Measurements from ENCODE around the gene ORMDL3.

Gene ORMDL3

DNA sequence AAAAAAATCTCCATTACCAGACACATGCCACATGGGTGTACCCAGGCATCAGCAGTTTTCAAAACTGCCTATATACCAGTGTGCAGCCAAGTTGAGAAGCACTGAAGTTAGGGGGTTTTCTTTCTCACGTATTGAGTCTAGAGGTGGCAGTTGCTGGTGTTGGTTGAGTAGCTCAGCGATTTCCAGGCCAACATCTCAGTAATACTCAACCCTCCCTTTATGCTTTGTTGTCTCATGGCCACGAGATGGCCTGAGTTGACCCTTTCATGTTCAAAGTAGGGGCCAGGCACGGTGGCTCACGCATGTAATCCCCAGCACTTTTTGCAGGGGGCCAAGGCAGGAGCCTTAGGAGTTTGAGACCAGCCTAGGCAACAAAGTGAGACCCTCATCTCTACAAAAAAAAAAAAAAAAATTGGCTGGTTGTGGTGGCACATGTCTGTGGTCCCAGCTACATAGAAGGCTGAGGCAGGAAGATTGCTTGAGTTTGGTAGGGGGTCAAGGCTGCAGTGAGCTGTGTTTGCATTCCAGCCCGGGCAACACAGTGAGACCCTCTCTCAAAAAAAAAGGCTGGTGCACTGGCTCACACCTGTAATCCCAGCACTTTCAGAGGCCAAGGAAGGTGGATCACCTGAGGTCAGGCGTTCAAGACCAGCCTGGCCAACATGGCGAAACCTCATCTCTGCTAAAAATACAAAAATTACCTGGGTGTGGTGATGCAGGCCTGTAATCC is 10.9 kb upstream of the ORMDL3 start:
- Histone ChIP-seq H3K36me3 (ENCODE audit: low read depth) (no peaks in the 10 kb centered on the region), H3K4me1 (ENCODE audit: insufficient read depth, poor library complexity, severe bottlenecking) (no peaks in the 10 kb centered on the region), H3K27ac (ENCODE audit: poor library complexity, severe bottlenecking) (no peak overlapping the region), H3K4me3 (ENCODE audit: severe bottlenecking) (no peak overlapping the region), H3K9me3 (ENCODE audit: severe bottlenecking) (no peaks in the 10 kb centered on the region), H3K27me3 (ENCODE audit: insufficient read depth, poor library complexity, severe bottlenecking) (no peaks in the 10 kb centered on the region)
- DNase-seq (ENCODE audit: low spot score), result no peak
- ATAC-seq (ENCODE audit: low read depth), result no peak
- TF ChIP-seq, protein P1, sequence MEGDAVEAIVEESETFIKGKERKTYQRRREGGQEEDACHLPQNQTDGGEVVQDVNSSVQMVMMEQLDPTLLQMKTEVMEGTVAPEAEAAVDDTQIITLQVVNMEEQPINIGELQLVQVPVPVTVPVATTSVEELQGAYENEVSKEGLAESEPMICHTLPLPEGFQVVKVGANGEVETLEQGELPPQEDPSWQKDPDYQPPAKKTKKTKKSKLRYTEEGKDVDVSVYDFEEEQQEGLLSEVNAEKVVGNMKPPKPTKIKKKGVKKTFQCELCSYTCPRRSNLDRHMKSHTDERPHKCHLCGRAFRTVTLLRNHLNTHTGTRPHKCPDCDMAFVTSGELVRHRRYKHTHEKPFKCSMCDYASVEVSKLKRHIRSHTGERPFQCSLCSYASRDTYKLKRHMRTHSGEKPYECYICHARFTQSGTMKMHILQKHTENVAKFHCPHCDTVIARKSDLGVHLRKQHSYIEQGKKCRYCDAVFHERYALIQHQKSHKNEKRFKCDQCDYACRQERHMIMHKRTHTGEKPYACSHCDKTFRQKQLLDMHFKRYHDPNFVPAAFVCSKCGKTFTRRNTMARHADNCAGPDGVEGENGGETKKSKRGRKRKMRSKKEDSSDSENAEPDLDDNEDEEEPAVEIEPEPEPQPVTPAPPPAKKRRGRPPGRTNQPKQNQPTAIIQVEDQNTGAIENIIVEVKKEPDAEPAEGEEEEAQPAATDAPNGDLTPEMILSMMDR (IDR thresholded peaks at IDR 0.05; ENCODE audit: poor library complexity, severe bottlenecking), result no peak

DNA sequence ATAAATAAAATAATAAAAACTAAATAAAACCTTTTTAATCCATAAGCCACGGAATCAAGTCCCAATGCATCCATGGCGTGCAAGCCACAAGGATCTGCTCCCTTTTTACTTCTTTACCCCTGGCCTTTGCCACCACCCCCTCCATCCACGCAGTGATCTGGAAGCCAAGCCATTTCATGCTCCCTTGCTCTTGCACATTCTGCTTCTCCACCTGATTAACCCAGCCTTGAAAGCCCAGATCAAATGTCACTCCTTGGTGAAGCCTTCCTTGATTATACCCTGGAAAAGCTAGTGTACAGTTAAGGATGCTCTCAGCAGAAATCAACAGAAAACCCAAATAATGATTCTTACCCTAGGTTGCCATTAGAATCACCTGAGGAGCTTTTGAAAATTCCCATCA is 10.0 kb upstream of the ORMDL3 start:
- Histone ChIP-seq H3K4me1 (ENCODE audit: insufficient read depth, poor library complexity, severe bottlenecking) (no peaks in the 10 kb centered on the region), H3K4me3 (ENCODE audit: severe bottlenecking) (no peak overlapping the region), H3K27ac (ENCODE audit: poor library complexity, severe bottlenecking) (no peak overlapping the region), H3K9me3 (ENCODE audit: severe bottlenecking) (no peaks in the 10 kb centered on the region), H3K27me3 (ENCODE audit: insufficient read depth, poor library complexity, severe bottlenecking) (no peaks in the 10 kb centered on the region), H3K36me3 (ENCODE audit: low read depth) (no peaks in the 10 kb centered on the region)
- DNase-seq (ENCODE audit: low spot score) (no peak), ATAC-seq (ENCODE audit: low read depth) (no peak)
- TF ChIP-seq, protein P1 (IDR thresholded peaks at IDR 0.05; ENCODE audit: poor library complexity, severe bottlenecking), result no peak

DNA sequence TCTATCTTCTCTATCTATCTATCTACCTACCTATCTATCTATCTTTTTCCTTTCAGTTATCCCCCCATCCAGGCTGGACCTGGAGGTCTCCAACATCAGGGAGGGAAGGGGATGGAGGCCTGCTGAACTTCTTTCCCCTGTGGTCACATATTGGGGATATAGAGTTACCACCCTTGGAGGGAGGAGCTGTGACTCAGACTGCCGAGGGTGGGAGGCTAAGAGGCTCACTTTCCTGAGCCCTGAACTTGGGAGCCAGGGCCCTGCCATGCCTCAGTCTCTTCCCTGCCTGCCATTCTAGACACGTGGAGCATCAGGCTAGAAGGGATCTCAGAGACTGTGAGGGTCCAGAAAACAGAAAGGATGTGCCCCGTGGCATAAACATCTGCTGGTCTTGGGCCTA is 8.5 kb upstream of the ORMDL3 start:
- no peak for DNase-seq (ENCODE audit: low spot score)

DNA sequence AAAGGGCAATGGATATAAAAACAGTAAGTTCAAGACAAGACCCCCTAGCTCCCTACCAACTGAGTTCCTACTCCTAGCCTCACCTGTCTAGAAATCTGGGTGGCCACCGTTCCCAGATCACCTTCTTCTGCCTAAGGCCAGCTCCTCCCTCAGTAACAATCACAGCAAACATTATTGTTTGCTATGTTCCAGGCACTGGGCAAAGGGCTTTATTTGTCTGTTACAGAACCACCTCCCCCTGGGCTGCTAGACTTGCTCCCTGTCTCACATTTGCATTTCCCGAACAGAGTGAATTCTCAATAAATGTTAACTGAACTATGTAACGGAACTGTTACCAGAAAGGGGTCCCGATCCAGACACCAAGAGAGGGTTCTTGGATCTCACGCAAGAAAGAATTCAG is 6.9 kb upstream of the ORMDL3 start:
- TF ChIP-seq, protein P1 (IDR thresholded peaks at IDR 0.05; ENCODE audit: poor library complexity, severe bottlenecking), result no peak
- no peak for ATAC-seq (ENCODE audit: low read depth)
- Histone ChIP-seq H3K9me3 (ENCODE audit: severe bottlenecking) (no peaks in the 10 kb centered on the region), H3K4me1 (ENCODE audit: insufficient read depth, poor library complexity, severe bottlenecking) (peaks cover 7% of the 10 kb centered on the region), H3K36me3 (ENCODE audit: low read depth) (no peaks in the 10 kb centered on the region), H3K27ac (ENCODE audit: poor library complexity, severe bottlenecking) (no peak overlapping the region), H3K4me3 (ENCODE audit: severe bottlenecking) (no peak overlapping the region), H3K27me3 (ENCODE audit: insufficient read depth, poor library complexity, severe bottlenecking) (no peaks in the 10 kb centered on the region)
- no peak for DNase-seq (ENCODE audit: low spot score)

More for the DNA sequence above, 8.5 kb upstream of the ORMDL3 start:
- H3K9me3 ChIP-seq (ENCODE audit: severe bottlenecking), result no peaks in the 10 kb centered on the region
- TF ChIP-seq, protein P1 (IDR thresholded peaks at IDR 0.05; ENCODE audit: poor library complexity, severe bottlenecking), result no peak
- ATAC-seq (ENCODE audit: low read depth), result no peak
- H3K36me3 ChIP-seq (ENCODE audit: low read depth), result no peaks in the 10 kb centered on the region
- no peak overlapping the region for H3K27ac ChIP-seq (ENCODE audit: poor library complexity, severe bottlenecking)
- no peaks in the 10 kb centered on the region for H3K4me1 ChIP-seq (ENCODE audit: insufficient read depth, poor library complexity, severe bottlenecking)
- no peaks in the 10 kb centered on the region for H3K27me3 ChIP-seq (ENCODE audit: insufficient read depth, poor library complexity, severe bottlenecking)
- H3K4me3 ChIP-seq (ENCODE audit: severe bottlenecking), result no peak overlapping the region

DNA sequence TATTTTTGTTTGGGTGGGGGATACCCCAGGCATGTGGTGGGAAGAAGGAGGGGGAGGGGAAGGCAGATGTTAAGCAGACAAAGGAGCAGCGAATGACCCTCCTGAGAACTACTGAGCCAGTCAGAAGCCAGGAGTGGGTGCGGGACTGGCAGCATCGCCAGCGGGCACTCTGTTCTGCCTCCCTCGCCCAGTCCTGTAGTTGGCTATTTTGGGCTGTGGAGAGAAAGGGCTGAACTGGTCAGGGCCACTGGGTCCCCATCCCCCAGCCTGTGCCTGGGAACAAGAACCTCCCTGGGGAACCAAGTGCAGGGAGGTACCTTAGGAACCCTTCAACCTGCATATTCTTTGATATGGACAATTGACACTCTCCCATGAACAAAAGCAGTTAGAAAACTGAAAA is 6.5 kb upstream of the ORMDL3 start:
- H3K27me3 ChIP-seq (ENCODE audit: insufficient read depth, poor library complexity, severe bottlenecking), result no peaks in the 10 kb centered on the region
- no peak overlapping the region for H3K27ac ChIP-seq (ENCODE audit: poor library complexity, severe bottlenecking)
- no peaks in the 10 kb centered on the region for H3K36me3 ChIP-seq (ENCODE audit: low read depth)
- no peak overlapping the region for H3K4me3 ChIP-seq (ENCODE audit: severe bottlenecking)
- DNase-seq (ENCODE audit: low spot score) (no peak), ATAC-seq (ENCODE audit: low read depth) (no peak)
- TF ChIP-seq, protein P1 (IDR thresholded peaks at IDR 0.05; ENCODE audit: poor library complexity, severe bottlenecking), result no peak
- peaks cover 10% of the 10 kb centered on the region for H3K4me1 ChIP-seq (ENCODE audit: insufficient read depth, poor library complexity, severe bottlenecking)
- no peaks in the 10 kb centered on the region for H3K9me3 ChIP-seq (ENCODE audit: severe bottlenecking)

All from RWPE2 (cell line).